HCEC 1CT (cell line): ENCODE measurements around the gene AASS.

ENCODE experiments used
- DNase-seq: peaks from one replicate; pipeline ENCODE4 v3.0.0-alpha.2; 2017

The AASS gene

GRCh38 chr7:122035876-122036275 lies 108.2 kb downstream of the AASS start:
- DNase-seq: no peak

- no peak for DNase-seq
These were observed 110.4 kb downstream of the AASS start for GRCh38 chr7:122033641-122034040.

- DNase-seq: no peak
These were observed 117.0 kb downstream of the AASS start for GRCh38 chr7:122027058-122027457.
